Gastroesophageal sphincter (tissue), 4 donors: Measurements from ENCODE around the gene SMAD3. TPM values are rescaled to one million over a fixed set of nuclear protein-coding genes. Genes with fewer than 3 reads are reported as not detected.

Source experiments
- ATAC-seq: fragments of 150-250 bp; one replicate; pipeline ENCODE4 v1.9.1; 2016; ENCODE audit warnings: mild to moderate bottlenecking, moderate library complexity
- H3K27ac ChIP-seq, 4 donors: fragments of 200-600 bp; sonication (generic) in 3 of 4; 1 replicate in 3 of 4; 2 replicates in 1 of 4; pipeline ENCODE4 v1.5.1; 2016 to 2019
- H3K27me3 ChIP-seq: fragments of 200-600 bp; sonication (generic); one replicate; pipeline ENCODE4 v1.5.1; 2019
- H3K36me3 ChIP-seq, 2 donors: fragments of 200-600 bp; sonication (generic); one replicate each; pipeline ENCODE4 v1.5.1; 2019; ENCODE audit warnings: control low read depth in 1 of 2
- H3K4me1 ChIP-seq, 3 donors: fragments of 200-600 bp; sonication (generic); 1 replicate in 2 of 3; 2 replicates in 1 of 3; pipeline ENCODE4 v1.5.1; 2016 to 2019; ENCODE audit warnings: control low read depth in 2 of 3
- H3K4me3 ChIP-seq, 2 donors: fragments of 200-600 bp; sonication (generic); one replicate each; pipeline ENCODE4 v1.5.1; 2019; ENCODE audit warnings: mild to moderate bottlenecking in 1 of 2, moderate library complexity in 1 of 2
- H3K9me3 ChIP-seq, 3 donors: fragments of 200-600 bp; sonication (generic); one replicate each; pipeline ENCODE4 v1.5.1; 2017 to 2019; ENCODE audit warnings: control low read depth in 2 of 3
- CTCF ChIP-seq, 4 experiments: fragments of 200-600 bp in 2 of 4; fragments of 450-650 bp in 2 of 4; sonication (generic) in 1 of 4; IDR thresholded peaks; one replicate each; pipeline ENCODE4 v1.5.1; 2017 to 2019; ENCODE audit warnings: antibody characterized with exemption in 4 of 4, mild to moderate bottlenecking in 2 of 4, moderate library complexity in 2 of 4
- EP300 ChIP-seq: sonication (generic); formaldehyde crosslinking; IDR thresholded peaks from one replicate; pipeline ENCODE4 v1.6.1; 2017; ENCODE audit warnings: antibody characterized with exemption, mild to moderate bottlenecking
- POLR2A ChIP-seq, 2 donors: fragments of 450-650 bp; IDR thresholded peaks; one replicate each; pipeline ENCODE4 v1.6.1; 2017; ENCODE audit warnings: antibody characterized with exemption in 2 of 2, mild to moderate bottlenecking in 2 of 2, moderate library complexity in 1 of 2
- POLR2AphosphoS5 ChIP-seq: sonication (generic); formaldehyde crosslinking; IDR thresholded peaks from one replicate; pipeline ENCODE4 v1.6.1; 2017; ENCODE audit warnings: antibody characterized with exemption
- WGBS, 2 donors: methylation state at CpG; one replicate each; pipeline ENCODE4 v1.1.5; 2018; ENCODE audit warnings: low coverage in 1 of 2; 5-methylcytosine and 5-hydroxymethylcytosine counted together
- total RNA-seq, 4 donors: library from RNA; depleted of rRNA; stranded (reverse); fragments of >200 nt; gene quantifications; one replicate each; pipeline ENCODE4 v1.1.0, GENCODE V29; 2016

The SMAD3 gene
- total RNA-seq, 4 donors from 2014 or later = 19.8 to 30.6 (median 25.9) TPM

DNA sequence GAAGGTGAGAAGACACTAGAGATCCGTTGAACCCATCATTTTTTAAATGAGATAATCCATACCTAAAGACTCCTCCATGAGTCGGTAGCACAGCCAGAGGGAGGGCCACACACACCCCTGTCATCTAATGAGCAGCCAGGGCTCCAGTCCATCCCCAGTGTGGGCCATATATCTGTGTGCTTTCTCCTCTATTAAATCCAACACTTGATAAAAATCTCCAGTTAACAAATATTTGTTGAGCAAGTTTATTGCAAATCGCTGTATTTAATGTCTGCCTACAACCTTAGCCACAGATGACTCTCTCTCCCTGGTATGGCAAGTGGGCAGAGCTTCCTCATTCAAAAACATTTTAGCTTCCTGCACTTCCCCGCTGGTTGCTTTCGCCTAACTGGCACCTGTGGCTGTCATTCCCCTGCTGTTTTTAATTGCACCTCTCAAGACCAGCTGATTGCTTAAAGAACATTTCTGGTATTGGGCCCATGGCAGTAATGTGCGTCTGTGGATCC lies 82.8 kb downstream of the SMAD3 start:
- no peaks in the 10 kb centered on the region for H3K9me3 ChIP-seq
- H3K27me3 ChIP-seq = no peaks in the 10 kb centered on the region
- H3K36me3 ChIP-seq = no peaks in the 10 kb centered on the region
- no peak for ATAC-seq
- H3K4me3 ChIP-seq = no peak overlapping the region
- peaks cover 9 to 78% (median 57%) of the 10 kb centered on the region in 3 donors for H3K4me1 ChIP-seq
- 64% methylated on average over 3 to 6 of the region's 6 CpGs for WGBS, 2 donors
- TF ChIP-seq POLR2A (IDR thresholded peaks at IDR 0.05) = no peak
- no peak for TF ChIP-seq EP300
- no peak for TF ChIP-seq POLR2AphosphoS5
- no peak for TF ChIP-seq CTCF (IDR thresholded peaks at IDR 0.05)
- H3K27ac ChIP-seq = peak overlapping the region in 3 of 4 donors; percentile 62 to 86 (median 69)

DNA sequence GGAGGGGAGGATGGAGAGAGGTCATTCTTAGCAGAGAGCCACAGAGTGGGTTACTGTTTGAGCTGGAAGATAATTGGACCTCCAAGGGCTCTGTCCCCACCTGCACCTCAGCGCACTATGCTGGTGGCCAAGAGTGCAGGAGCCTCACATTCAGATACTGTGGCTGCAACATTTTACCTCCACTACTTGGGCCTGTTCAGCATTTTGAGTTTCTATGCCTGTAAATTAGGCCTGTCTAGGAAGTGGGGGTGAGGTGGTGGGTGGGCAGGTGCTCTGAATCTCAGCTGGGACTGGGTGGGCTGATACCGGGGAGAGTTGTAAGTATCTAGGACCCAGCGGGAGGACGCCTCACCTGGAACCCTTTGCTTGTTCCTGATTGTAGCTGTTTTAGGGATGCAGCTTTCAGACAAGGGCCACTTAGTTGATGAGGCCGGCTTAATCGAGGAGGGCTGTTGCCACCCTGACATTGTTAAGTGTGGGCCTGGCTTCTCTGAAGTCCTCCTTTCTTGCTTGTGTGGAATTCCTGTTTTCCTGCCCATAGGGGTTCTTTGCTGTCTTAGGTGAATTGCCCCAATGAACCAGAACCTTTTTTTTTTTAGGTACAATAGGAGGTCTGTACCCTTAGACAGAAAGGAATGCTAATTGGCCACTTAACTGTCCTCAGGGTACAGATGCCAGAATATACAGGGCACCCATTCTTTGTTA lies 83.8 kb downstream of the SMAD3 start:
- TF ChIP-seq CTCF (IDR thresholded peaks at IDR 0.05) (no peak), EP300 (no peak), POLR2AphosphoS5 (no peak), POLR2A (IDR thresholded peaks at IDR 0.05) (no peak)
- no peaks in the 10 kb centered on the region for H3K36me3 ChIP-seq
- H3K4me1 ChIP-seq = peaks cover 9 to 69% (median 63%) of the 10 kb centered on the region in 3 donors
- peak overlapping the region in 3 of 4 donors; percentile 62 to 86 (median 69) for H3K27ac ChIP-seq
- no peak overlapping the region for H3K4me3 ChIP-seq
- no peaks in the 10 kb centered on the region for H3K9me3 ChIP-seq
- 80 to 82% methylated on average over 1 to 3 of the region's 6 CpGs for WGBS, 2 donors
- H3K27me3 ChIP-seq = no peaks in the 10 kb centered on the region
- no peak for ATAC-seq

GRCh38 chr15:67149773-67150022 lies 84.3 kb downstream of the SMAD3 start:
- H3K4me3 ChIP-seq = no peak overlapping the region
- peaks cover 9 to 64% (median 60%) of the 10 kb centered on the region in 3 donors for H3K4me1 ChIP-seq
- no peaks in the 10 kb centered on the region for H3K36me3 ChIP-seq
- TF ChIP-seq POLR2A (IDR thresholded peaks at IDR 0.05) = no peak
- TF ChIP-seq CTCF (IDR thresholded peaks at IDR 0.05) = no peak
- no peak for TF ChIP-seq POLR2AphosphoS5
- TF ChIP-seq EP300 = no peak
- no peak for ATAC-seq
- peak overlapping the region in 3 of 4 donors; percentile 62 to 86 (median 69) for H3K27ac ChIP-seq
- 57 to 62% methylated on average over 1 of the region's 1 CpG for WGBS, 2 donors
- no peaks in the 10 kb centered on the region for H3K27me3 ChIP-seq
- no peaks in the 10 kb centered on the region for H3K9me3 ChIP-seq

DNA sequence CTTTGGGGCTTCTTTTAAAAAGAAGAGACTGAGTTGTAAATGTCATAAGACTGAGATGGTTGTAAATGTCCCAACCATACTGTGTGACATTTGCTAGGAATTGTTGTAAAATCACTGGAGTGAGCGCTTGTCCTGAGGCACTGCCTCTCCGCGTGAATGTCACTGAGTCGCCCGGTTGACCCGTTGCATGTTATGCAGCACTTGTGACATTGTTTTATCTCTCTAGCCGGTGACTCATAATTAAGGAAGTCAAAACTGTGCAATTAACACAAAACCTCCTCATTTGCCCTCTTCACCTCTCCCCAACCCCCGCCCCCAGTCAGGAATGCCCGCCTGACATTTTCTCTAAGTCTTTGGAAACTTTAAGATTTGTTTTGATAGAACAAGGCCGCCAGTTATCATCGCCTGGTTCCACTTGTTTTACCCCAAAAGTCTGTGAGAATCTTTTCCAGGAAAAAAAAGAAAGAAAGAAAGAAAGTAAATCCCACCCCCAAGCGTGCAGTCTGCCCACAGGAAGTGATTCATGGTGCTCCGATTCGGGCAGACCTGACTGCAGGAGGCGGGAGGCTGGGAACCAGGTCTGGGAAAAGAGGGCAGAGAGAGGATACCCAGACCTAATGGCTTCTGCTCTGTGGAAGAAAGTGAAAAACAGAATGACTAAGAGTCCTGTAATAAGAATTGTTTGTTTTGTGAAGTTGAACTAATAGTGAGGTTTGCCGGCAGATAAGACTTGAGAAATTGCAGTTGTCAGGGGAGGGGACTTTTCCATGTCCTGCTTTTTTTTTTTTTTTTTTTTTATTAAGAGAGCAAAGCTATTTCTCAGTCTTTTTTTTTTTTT lies 84.8 kb downstream of the SMAD3 start:
- Histone ChIP-seq H3K36me3 (no peaks in the 10 kb centered on the region), H3K4me1 (peaks cover 9 to 59% (median 55%) of the 10 kb centered on the region in 3 donors), H3K9me3 (no peaks in the 10 kb centered on the region), H3K27ac (peak overlapping the region in 3 of 4 donors; percentile 62 to 86 (median 69)), H3K27me3 (no peaks in the 10 kb centered on the region), H3K4me3 (no peak overlapping the region)
- WGBS, 2 donors = 24 to 29% methylated on average over 7 to 12 of the region's 16 CpGs
- TF ChIP-seq POLR2AphosphoS5 (peak; percentile 34), CTCF (IDR thresholded peaks at IDR 0.05) (no peak), EP300 (no peak), POLR2A (IDR thresholded peaks at IDR 0.05) (no peak)
- peak; percentile 82 for ATAC-seq
